Mammary epithelial cell (primary cell): ENCODE results near the gene TAF4.
"Not testable (repeated sequence)": the region's sequence is repeated elsewhere in the genome, so short reads cannot be mapped to it uniquely, and the experiment has no call there.

Source experiments
- CTCF ChIP-seq, 2 donors: IDR thresholded peaks in 1 of 2; conservative IDR thresholded peaks in 1 of 2; 2 replicates each; pipeline ENCODE4 v1.5.1; 2011 to 2012; ENCODE audit warnings: inconsistent platforms in 2 of 2, low read length in 2 of 2, mild to moderate bottlenecking in 2 of 2, control low read depth in 1 of 2, low read depth in 1 of 2; ENCODE audit not compliant: insufficient read depth in 1 of 2; ENCODE audit errors: extremely low read depth in 1 of 2
- EZH2 ChIP-seq: IDR thresholded peaks from 2 replicates; pipeline ENCODE4 v1.6.1; 2012; ENCODE audit warnings: low read length, inconsistent platforms, borderline replicate concordance

- TF ChIP-seq CTCF (conservative IDR thresholded peaks at IDR 0.05 in 1 of 2, IDR thresholded peaks at IDR 0.05 in 1 of 2; ENCODE audit: extremely low read depth in 1 of 2, insufficient read depth in 1 of 2, low read depth in 1 of 2, low read length in 2 of 2); EZH2: not testable (repeated sequence)
Observed at GRCh38 chr20:62084224-62084623, 18.5 kb upstream of the TAF4 start.
